ENCODE results near the gene RPS6KL1.

DNA sequence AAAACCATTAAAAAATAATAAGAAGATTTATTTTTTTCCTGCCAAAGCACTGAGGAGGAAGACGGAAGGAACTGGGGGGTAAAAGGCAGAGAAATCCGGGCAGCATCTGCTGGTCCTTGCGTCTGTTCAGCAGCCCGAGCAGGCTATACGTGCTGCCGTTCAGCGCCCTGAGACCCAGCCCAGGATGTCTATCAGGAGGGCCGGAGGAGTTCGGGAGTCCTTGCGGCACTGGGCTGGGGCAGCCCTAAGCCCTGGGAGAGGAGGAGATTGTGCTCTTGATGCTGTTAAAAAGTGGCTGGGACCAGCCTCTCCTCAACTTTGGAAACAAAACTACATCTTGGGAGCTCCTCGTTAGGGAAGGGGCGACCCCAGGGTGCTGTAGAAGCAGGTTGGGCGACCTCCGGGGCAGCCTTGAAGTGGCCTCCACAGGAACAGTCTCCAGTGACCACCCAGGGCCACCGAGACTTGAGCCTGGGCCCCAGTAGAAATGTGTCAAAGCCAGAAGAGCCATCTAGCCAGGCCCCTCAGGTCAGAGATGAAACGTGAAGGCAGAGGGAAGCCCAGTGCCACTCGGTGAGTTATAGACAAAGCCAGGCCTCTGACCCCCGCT lies 18.0 kb upstream of the RPS6KL1 start:
- TF ChIP-seq POLR2A (IDR thresholded peaks at IDR 0.05; ENCODE audit: low read length) (no peak), GATA1 (IDR thresholded peaks at IDR 0.05; ENCODE audit: low read depth, low read length) (no peak)

Data from erythroblast (primary cell).